ENCODE results near the gene MAGEB10.

GRCh38 chrX:27807690-27808089, at the start of gene MAGEB10:
- no peak for TF ChIP-seq CTCF (IDR thresholded peaks at IDR 0.05)
- TF ChIP-seq ZFX (IDR thresholded peaks at IDR 0.05; ENCODE audit: borderline replicate concordance) = no peak

Data from 22Rv1 (cell line).